ENCODE results near the gene ZNF618. TPM values are rescaled to one million over a fixed set of nuclear protein-coding genes. Genes with fewer than 3 reads are reported as not detected.
A peak's percentile ranks its signal among the peaks of the same experiment; 100 is the strongest.

Gene ZNF618, protein sequence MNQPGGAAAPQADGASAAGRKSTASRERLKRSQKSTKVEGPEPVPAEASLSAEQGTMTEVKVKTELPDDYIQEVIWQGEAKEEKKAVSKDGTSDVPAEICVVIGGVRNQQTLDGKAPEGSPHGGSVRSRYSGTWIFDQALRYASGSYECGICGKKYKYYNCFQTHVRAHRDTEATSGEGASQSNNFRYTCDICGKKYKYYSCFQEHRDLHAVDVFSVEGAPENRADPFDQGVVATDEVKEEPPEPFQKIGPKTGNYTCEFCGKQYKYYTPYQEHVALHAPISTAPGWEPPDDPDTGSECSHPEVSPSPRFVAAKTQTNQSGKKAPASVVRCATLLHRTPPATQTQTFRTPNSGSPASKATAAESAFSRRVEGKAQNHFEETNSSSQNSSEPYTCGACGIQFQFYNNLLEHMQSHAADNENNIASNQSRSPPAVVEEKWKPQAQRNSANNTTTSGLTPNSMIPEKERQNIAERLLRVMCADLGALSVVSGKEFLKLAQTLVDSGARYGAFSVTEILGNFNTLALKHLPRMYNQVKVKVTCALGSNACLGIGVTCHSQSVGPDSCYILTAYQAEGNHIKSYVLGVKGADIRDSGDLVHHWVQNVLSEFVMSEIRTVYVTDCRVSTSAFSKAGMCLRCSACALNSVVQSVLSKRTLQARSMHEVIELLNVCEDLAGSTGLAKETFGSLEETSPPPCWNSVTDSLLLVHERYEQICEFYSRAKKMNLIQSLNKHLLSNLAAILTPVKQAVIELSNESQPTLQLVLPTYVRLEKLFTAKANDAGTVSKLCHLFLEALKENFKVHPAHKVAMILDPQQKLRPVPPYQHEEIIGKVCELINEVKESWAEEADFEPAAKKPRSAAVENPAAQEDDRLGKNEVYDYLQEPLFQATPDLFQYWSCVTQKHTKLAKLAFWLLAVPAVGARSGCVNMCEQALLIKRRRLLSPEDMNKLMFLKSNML
- polyA plus RNA-seq: 1 to 10 TPM in 2 of 4 donors, under 1 TPM in 2; 0.22 to 5.5 (median 1.9) TPM
- long read RNA-seq, donor 1: 0 reads
- long read RNA-seq, donor 2: 0 reads
- long read RNA-seq, donor 3: 0 reads
- long read RNA-seq, donor 4: 0 reads
- long read RNA-seq, donor 5: 0 reads
- long read RNA-seq, donor 6: 0 reads
- long read RNA-seq, donor 7: 0 reads
- long read RNA-seq, donor 8: 0 reads
- long read RNA-seq, donor 9: 0 reads
- long read RNA-seq, donor 10, partial matches to known transcripts: 5 of 5 reads
- long read RNA-seq, donor 10, other reads (novel, unspliced or antisense): 0 of 5 reads

GRCh38 chr9:113876151-113876992 is at the start of gene ZNF618:
Gene ZNF618, plus strand, starts transcription at chr9:113876309. Its CDS starts 72 bp downstream, at chr9:113876381.
- peak; percentile 26 to 62 for DNase-seq
- Histone ChIP-seq H3K4me3 (ENCODE audit: low read depth in 1 of 3, low read length in 3 of 3) (peak within 1 kb of the TSS; percentile 68 to 90 (median 82)), H3K36me3 (ENCODE audit: control insufficient read depth in 3 of 3, insufficient read depth in 2 of 3, low read depth in 1 of 3, low read length in 3 of 3) (no peaks in the 10 kb centered on the region), H3K27me3 (ENCODE audit: control insufficient read depth in 3 of 3, insufficient read depth in 3 of 3, low read length in 3 of 3) (peaks cover 0 to 2% (median 0%) of the 10 kb centered on the region in 3 donors), H3K4me1 (ENCODE audit: control insufficient read depth in 3 of 3, insufficient read depth in 2 of 3, low read depth in 1 of 3, low read length in 2 of 3) (peaks cover 0 to 5% (median 3%) of the 10 kb centered on the region in 3 donors), H3K9me3 (ENCODE audit: control insufficient read depth in 2 of 2, insufficient read depth in 1 of 2, low read depth in 1 of 2, low read length in 1 of 2) (no peaks in the 10 kb centered on the region), H3K27ac (ENCODE audit: low read depth in 1 of 3, low read length in 2 of 3) (peak within 1 kb of the TSS in 2 of 3 donors; percentile 25 to 44)
- WGBS, 3 donors: 1% methylated on average over 26 to 81 of the region's 84 CpGs
- no peak for FAIRE-seq

DNA sequence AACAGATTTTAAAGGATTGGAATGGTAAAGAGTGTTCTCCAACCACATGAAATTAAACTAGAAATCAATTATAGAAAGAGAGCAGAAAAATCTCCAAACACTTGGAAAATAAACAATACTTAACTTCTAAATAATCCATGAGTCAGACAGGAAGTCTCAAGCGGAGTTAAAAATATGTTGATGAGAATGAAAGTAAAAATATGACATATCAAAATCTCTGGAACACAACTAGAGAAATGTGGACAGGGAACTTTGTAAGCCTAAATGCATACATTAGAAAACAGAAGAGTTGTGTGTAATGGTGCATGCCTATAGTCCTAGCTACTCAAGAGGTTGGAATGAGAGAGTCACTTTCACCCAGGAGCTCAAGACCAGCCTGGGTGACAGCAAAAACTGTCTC is 47.9 kb upstream of the ZNF618 start:
- no peaks in the 10 kb centered on the region for H3K27me3 ChIP-seq (ENCODE audit: control insufficient read depth in 3 of 3, insufficient read depth in 3 of 3, low read length in 3 of 3)
- no peak overlapping the region for H3K27ac ChIP-seq (ENCODE audit: low read depth in 1 of 3, low read length in 2 of 3)
- no peak for DNase-seq
- no peaks in the 10 kb centered on the region for H3K4me1 ChIP-seq (ENCODE audit: control insufficient read depth in 3 of 3, insufficient read depth in 2 of 3, low read depth in 1 of 3, low read length in 2 of 3)
- H3K36me3 ChIP-seq (ENCODE audit: control insufficient read depth in 3 of 3, insufficient read depth in 2 of 3, low read depth in 1 of 3, low read length in 3 of 3): no peaks in the 10 kb centered on the region
- H3K4me3 ChIP-seq (ENCODE audit: low read depth in 1 of 3, low read length in 3 of 3): no peak overlapping the region
- FAIRE-seq: no peak
- H3K9me3 ChIP-seq (ENCODE audit: control insufficient read depth in 2 of 2, insufficient read depth in 1 of 2, low read depth in 1 of 2, low read length in 1 of 2): peaks cover 0 to 1% of the 10 kb centered on the region in 2 donors
- WGBS, 3 donors: 31 to 50% (median 33%) methylated on average over 1 of the region's 1 CpG

DNA sequence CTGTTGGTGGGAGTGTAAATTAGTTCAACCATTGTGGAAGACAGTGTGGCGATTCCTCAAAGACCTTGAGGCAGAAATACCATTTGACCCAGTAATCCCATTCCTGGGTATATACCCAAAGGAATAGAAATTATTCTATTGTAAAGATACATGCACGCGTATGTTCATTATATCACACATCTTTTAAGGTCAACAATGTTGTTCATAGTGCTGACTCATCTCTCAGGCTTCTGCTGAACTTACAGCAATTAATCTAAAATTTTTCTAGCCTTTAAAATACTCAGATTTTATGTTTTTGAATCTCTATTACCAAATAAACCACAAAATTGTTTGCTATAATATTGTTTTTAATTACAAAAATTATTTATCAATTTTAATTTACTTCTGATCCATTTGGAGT is 38.8 kb upstream of the ZNF618 start:
- FAIRE-seq: no peak
- Histone ChIP-seq H3K27me3 (ENCODE audit: control insufficient read depth in 3 of 3, insufficient read depth in 3 of 3, low read length in 3 of 3) (no peaks in the 10 kb centered on the region), H3K9me3 (ENCODE audit: control insufficient read depth in 2 of 2, insufficient read depth in 1 of 2, low read depth in 1 of 2, low read length in 1 of 2) (peaks cover 0 to 4% of the 10 kb centered on the region in 2 donors), H3K36me3 (ENCODE audit: control insufficient read depth in 3 of 3, insufficient read depth in 2 of 3, low read depth in 1 of 3, low read length in 3 of 3) (no peaks in the 10 kb centered on the region), H3K27ac (ENCODE audit: low read depth in 1 of 3, low read length in 2 of 3) (no peak overlapping the region), H3K4me3 (ENCODE audit: low read depth in 1 of 3, low read length in 3 of 3) (no peak overlapping the region), H3K4me1 (ENCODE audit: control insufficient read depth in 3 of 3, insufficient read depth in 2 of 3, low read depth in 1 of 3, low read length in 2 of 3) (no peaks in the 10 kb centered on the region)
- DNase-seq: no peak
- 88 to 95% (median 95%) methylated on average over 3 of the region's 3 CpGs for WGBS, 3 donors

- H3K9me3 ChIP-seq (ENCODE audit: control insufficient read depth in 2 of 2, insufficient read depth in 1 of 2, low read depth in 1 of 2, low read length in 1 of 2): no peaks in the 10 kb centered on the region
- WGBS, 3 donors: 80 to 89% (median 85%) methylated on average over 3 of the region's 3 CpGs
- no peak overlapping the region for H3K27ac ChIP-seq (ENCODE audit: low read depth in 1 of 3, low read length in 2 of 3)
- no peak overlapping the region for H3K4me3 ChIP-seq (ENCODE audit: low read depth in 1 of 3, low read length in 3 of 3)
- FAIRE-seq (no peak), DNase-seq (no peak)
- H3K4me1 ChIP-seq (ENCODE audit: control insufficient read depth in 3 of 3, insufficient read depth in 2 of 3, low read depth in 1 of 3, low read length in 2 of 3): no peaks in the 10 kb centered on the region
- H3K27me3 ChIP-seq (ENCODE audit: control insufficient read depth in 3 of 3, insufficient read depth in 3 of 3, low read length in 3 of 3): peaks cover 0 to 4% (median 0%) of the 10 kb centered on the region in 3 donors
- H3K36me3 ChIP-seq (ENCODE audit: control insufficient read depth in 3 of 3, insufficient read depth in 2 of 3, low read depth in 1 of 3, low read length in 3 of 3): no peaks in the 10 kb centered on the region
Observed at GRCh38 chr9:113842086-113842485, 34.0 kb upstream of the ZNF618 start.

- H3K9me3 ChIP-seq (ENCODE audit: control insufficient read depth in 2 of 2, insufficient read depth in 1 of 2, low read depth in 1 of 2, low read length in 1 of 2): no peaks in the 10 kb centered on the region
- no peak overlapping the region for H3K27ac ChIP-seq (ENCODE audit: low read depth in 1 of 3, low read length in 2 of 3)
- no peak for FAIRE-seq
- 88 to 91% (median 89%) methylated on average over 1 of the region's 1 CpG for WGBS, 3 donors
- DNase-seq: no peak
- peaks cover 0 to 4% (median 0%) of the 10 kb centered on the region in 3 donors for H3K27me3 ChIP-seq (ENCODE audit: control insufficient read depth in 3 of 3, insufficient read depth in 3 of 3, low read length in 3 of 3)
- H3K4me3 ChIP-seq (ENCODE audit: low read depth in 1 of 3, low read length in 3 of 3): no peak overlapping the region
- no peaks in the 10 kb centered on the region for H3K4me1 ChIP-seq (ENCODE audit: control insufficient read depth in 3 of 3, insufficient read depth in 2 of 3, low read depth in 1 of 3, low read length in 2 of 3)
- H3K36me3 ChIP-seq (ENCODE audit: control insufficient read depth in 3 of 3, insufficient read depth in 2 of 3, low read depth in 1 of 3, low read length in 3 of 3): no peaks in the 10 kb centered on the region
Observed at GRCh38 chr9:113844466-113844865, 31.6 kb upstream of the ZNF618 start.

GRCh38 chr9:113851359-113851758 is 24.8 kb upstream of the ZNF618 start:
- Histone ChIP-seq H3K36me3 (ENCODE audit: control insufficient read depth in 3 of 3, insufficient read depth in 2 of 3, low read depth in 1 of 3, low read length in 3 of 3) (no peaks in the 10 kb centered on the region), H3K9me3 (ENCODE audit: control insufficient read depth in 2 of 2, insufficient read depth in 1 of 2, low read depth in 1 of 2, low read length in 1 of 2) (peaks cover 0 to 2% of the 10 kb centered on the region in 2 donors), H3K4me1 (ENCODE audit: control insufficient read depth in 3 of 3, insufficient read depth in 2 of 3, low read depth in 1 of 3, low read length in 2 of 3) (no peaks in the 10 kb centered on the region), H3K27me3 (ENCODE audit: control insufficient read depth in 3 of 3, insufficient read depth in 3 of 3, low read length in 3 of 3) (no peaks in the 10 kb centered on the region), H3K27ac (ENCODE audit: low read depth in 1 of 3, low read length in 2 of 3) (no peak overlapping the region), H3K4me3 (ENCODE audit: low read depth in 1 of 3, low read length in 3 of 3) (no peak overlapping the region)
- FAIRE-seq: no peak
- 80 to 81% (median 81%) methylated on average over 18 to 25 of the region's 25 CpGs for WGBS, 3 donors
- DNase-seq: no peak

DNA sequence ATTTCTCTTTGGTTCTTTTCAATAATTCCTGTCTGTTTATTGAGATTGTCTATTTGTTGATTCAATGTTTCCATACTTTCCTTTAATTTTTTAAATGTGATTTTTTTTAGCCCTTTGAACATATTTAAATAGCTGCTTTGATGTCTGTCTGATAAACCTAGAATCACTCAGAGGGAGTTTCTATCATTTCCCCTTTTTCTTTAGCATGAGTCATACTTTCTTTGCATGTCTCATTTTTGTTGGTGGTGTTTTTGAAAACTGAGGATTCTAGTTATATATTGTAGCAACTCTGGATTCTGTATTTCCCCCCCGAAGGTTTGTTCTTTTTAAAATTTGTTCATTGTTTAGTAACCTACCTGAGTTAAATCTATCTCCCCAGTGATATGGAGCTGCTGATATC is 24.2 kb upstream of the ZNF618 start:
- FAIRE-seq (no peak), DNase-seq (no peak)
- no peaks in the 10 kb centered on the region for H3K4me1 ChIP-seq (ENCODE audit: control insufficient read depth in 3 of 3, insufficient read depth in 2 of 3, low read depth in 1 of 3, low read length in 2 of 3)
- WGBS, 3 donors: 84 to 88% (median 85%) methylated on average over 1 of the region's 1 CpG
- H3K36me3 ChIP-seq (ENCODE audit: control insufficient read depth in 3 of 3, insufficient read depth in 2 of 3, low read depth in 1 of 3, low read length in 3 of 3): no peaks in the 10 kb centered on the region
- H3K9me3 ChIP-seq (ENCODE audit: control insufficient read depth in 2 of 2, insufficient read depth in 1 of 2, low read depth in 1 of 2, low read length in 1 of 2): peaks cover 0 to 2% of the 10 kb centered on the region in 2 donors
- H3K27me3 ChIP-seq (ENCODE audit: control insufficient read depth in 3 of 3, insufficient read depth in 3 of 3, low read length in 3 of 3): no peaks in the 10 kb centered on the region
- H3K4me3 ChIP-seq (ENCODE audit: low read depth in 1 of 3, low read length in 3 of 3): no peak overlapping the region
- H3K27ac ChIP-seq (ENCODE audit: low read depth in 1 of 3, low read length in 2 of 3): no peak overlapping the region
